ENCODE data around the gene ANGEL2. TPM values are rescaled to one million over a fixed set of nuclear protein-coding genes. Genes with fewer than 3 reads are reported as not detected.

Gene ANGEL2
- total RNA-seq, 2 experiments from 2014 or later, result 39.6 to 41.5 TPM

DNA sequence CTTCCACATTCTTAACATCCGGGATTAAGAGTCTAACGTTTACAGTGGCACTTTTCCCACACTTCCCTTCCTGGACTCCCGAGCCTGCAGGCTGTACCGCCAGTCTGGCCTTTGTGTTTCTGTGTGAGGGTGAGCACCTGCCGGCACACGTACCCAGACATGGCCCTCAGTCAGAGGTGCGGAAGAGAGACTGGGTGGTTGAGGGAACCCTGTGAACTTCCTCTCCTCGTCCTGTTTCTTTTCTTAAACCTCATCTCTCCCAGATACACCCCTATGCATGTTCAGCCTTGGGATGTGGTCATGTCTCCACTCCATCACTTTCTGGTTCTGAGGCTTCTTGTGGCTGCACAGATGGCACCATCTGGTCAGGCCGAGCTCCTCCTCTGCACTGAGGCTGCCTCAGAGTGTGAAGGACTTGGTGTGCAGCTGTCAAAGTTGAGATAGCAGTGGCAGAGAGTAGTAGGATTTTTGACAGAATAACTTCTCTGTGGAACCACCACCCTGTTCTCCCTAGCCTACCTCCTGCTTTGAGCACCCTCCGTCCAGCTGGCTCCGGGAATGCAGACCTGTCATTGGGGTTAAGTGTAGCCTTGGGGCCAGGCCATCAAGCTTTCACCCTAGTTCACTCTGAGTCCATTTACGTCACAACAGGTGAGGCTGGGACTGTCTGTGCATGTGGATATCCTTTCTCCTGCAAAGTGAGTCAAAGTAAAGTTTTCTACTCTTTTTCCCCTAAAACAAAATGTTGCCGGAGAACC lies 33.9 kb downstream of the ANGEL2 start:
- Mint-ChIP-seq H3K27ac (no peak overlapping the region), H3K4me3 (no peak overlapping the region), H3K4me1 (ENCODE audit: low read depth) (peaks cover 12% of the 10 kb centered on the region), H3K27me3 (ENCODE audit: low read depth) (no peaks in the 10 kb centered on the region), H3K36me3 (ENCODE audit: low read depth) (no peaks in the 10 kb centered on the region), H3K9me3 (ENCODE audit: insufficient read depth) (no peaks in the 10 kb centered on the region)
- ATAC-seq (peak; percentile 58), DNase-seq (no peak)
- ChIA-PET POLR2A (no interaction called here), CTCF (interaction anchor here (1.2 to 2.6 kb wide), 2 partner anchors 13 to 14 kb away, joined by 4 to 7 read pairs; no protein-coding TSS in a partner anchor)

DNA sequence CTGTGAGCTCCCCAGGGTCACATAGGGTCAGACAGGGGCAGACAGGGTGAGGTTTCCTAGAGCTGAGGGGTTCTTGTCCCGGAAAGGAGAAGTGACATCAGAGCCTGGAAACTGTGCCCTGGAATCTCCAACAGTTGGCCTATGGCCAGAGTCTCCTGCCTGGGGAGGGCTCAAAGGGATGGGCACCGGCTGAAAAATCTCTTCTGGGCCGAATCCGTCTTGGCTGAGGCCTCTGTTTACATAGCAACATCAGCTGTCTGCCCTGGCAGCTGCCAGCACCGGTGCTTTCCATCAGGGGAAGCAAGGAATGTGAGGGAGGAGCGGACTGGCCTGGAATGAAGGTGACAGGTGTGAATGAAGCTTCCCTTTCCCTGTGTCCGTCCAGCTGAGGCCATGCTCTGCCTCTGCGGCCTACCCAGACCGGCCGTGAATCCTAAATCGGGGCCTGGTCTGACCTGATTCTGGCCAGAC lies 34.6 kb downstream of the ANGEL2 start:
- ChIA-PET POLR2A (no interaction called here), CTCF (interaction anchor here (2.6 kb wide), 1 partner anchor 14 kb away, joined by 7 read pairs; no protein-coding TSS in a partner anchor)
- Mint-ChIP-seq H3K27ac (no peak overlapping the region), H3K4me3 (no peak overlapping the region), H3K4me1 (ENCODE audit: low read depth) (peaks cover 12% of the 10 kb centered on the region), H3K27me3 (ENCODE audit: low read depth) (no peaks in the 10 kb centered on the region), H3K36me3 (ENCODE audit: low read depth) (no peaks in the 10 kb centered on the region), H3K9me3 (ENCODE audit: insufficient read depth) (no peaks in the 10 kb centered on the region)
- DNase-seq (no peak), ATAC-seq (no peak)

DNA sequence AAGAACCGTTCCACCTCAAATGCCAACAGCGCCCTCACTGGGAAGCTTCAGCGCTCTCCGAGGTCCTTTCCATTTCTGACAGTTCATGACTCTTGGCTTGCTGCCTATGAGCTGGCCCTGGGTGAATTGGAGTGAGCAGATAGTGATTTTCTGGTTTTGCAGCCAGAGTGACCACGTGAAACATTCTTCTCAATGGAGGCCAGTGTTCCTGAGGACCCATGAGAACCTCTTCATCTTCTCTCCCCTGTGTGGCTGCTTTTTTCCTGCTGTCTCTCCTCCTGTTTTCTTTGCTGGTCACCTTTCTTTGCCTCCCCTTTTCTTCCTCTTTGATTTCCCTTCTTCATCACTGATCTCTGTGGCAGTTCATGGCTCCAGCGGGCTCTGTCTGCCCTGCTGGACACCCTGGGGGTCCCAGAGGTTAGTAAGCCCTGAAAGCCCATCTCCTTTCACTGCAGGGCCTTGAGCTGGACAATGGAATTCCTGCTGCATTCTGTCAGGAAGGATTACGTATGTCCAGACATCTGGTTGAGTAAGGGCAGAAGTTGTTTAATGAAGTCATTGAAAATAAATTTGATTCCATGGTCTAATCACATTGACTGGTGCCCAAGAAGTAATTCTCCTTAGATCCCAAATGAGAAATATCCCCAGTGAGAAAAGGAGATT lies 35.4 kb downstream of the ANGEL2 start:
- no peak for DNase-seq
- ATAC-seq, result no peak
- no peaks in the 10 kb centered on the region for H3K9me3 Mint-ChIP-seq (ENCODE audit: insufficient read depth)
- H3K4me1 Mint-ChIP-seq (ENCODE audit: low read depth), result peaks cover 12% of the 10 kb centered on the region
- H3K4me3 Mint-ChIP-seq, result no peak overlapping the region
- ChIA-PET CTCF (interaction anchor here (0.9 to 2.6 kb wide), 2 partner anchors 15 to 23 kb away, joined by 3 to 7 read pairs; no protein-coding TSS in a partner anchor), POLR2A (no interaction called here)
- no peaks in the 10 kb centered on the region for H3K36me3 Mint-ChIP-seq (ENCODE audit: low read depth)
- no peak overlapping the region for H3K27ac Mint-ChIP-seq
- no peaks in the 10 kb centered on the region for H3K27me3 Mint-ChIP-seq (ENCODE audit: low read depth)

GRCh38 chr1:212979340-212980122 lies 36.1 kb downstream of the ANGEL2 start:
- POLR2A ChIA-PET, result no interaction called here
- CTCF ChIA-PET, result interaction anchor here (0.9 to 2.6 kb wide), 2 partner anchors 15 to 24 kb away, joined by 3 to 7 read pairs; no protein-coding TSS in a partner anchor
- H3K36me3 Mint-ChIP-seq (ENCODE audit: low read depth), result no peaks in the 10 kb centered on the region
- ATAC-seq, result no peak
- no peak for DNase-seq
- H3K27ac Mint-ChIP-seq, result no peak overlapping the region
- peaks cover 12% of the 10 kb centered on the region for H3K4me1 Mint-ChIP-seq (ENCODE audit: low read depth)
- H3K4me3 Mint-ChIP-seq, result no peak overlapping the region
- H3K9me3 Mint-ChIP-seq (ENCODE audit: insufficient read depth), result no peaks in the 10 kb centered on the region
- no peaks in the 10 kb centered on the region for H3K27me3 Mint-ChIP-seq (ENCODE audit: low read depth)

- Mint-ChIP-seq H3K4me1 (ENCODE audit: low read depth) (peaks cover 12% of the 10 kb centered on the region), H3K27me3 (ENCODE audit: low read depth) (no peaks in the 10 kb centered on the region), H3K36me3 (ENCODE audit: low read depth) (no peaks in the 10 kb centered on the region), H3K4me3 (no peak overlapping the region), H3K27ac (no peak overlapping the region), H3K9me3 (ENCODE audit: insufficient read depth) (no peaks in the 10 kb centered on the region)
- DNase-seq (no peak), ATAC-seq (no peak)
- ChIA-PET CTCF (no interaction called here), POLR2A (no interaction called here)
Observed at GRCh38 chr1:212977781-212978645, 37.7 kb downstream of the ANGEL2 start.

- Mint-ChIP-seq H3K4me1 (ENCODE audit: low read depth) (peaks cover 7% of the 10 kb centered on the region), H3K4me3 (no peak overlapping the region), H3K27ac (no peak overlapping the region), H3K9me3 (ENCODE audit: insufficient read depth) (no peaks in the 10 kb centered on the region), H3K27me3 (ENCODE audit: low read depth) (no peaks in the 10 kb centered on the region), H3K36me3 (ENCODE audit: low read depth) (no peaks in the 10 kb centered on the region)
- no peak for DNase-seq
- ATAC-seq, result no peak
- POLR2A ChIA-PET, result no interaction called here
- CTCF ChIA-PET, result no interaction called here
Observed at GRCh38 chr1:212976586-212976985, 39.1 kb downstream of the ANGEL2 start.

- CTCF ChIA-PET, result no interaction called here
- POLR2A ChIA-PET, result no interaction called here
- no peak overlapping the region for H3K4me3 Mint-ChIP-seq
- no peaks in the 10 kb centered on the region for H3K9me3 Mint-ChIP-seq (ENCODE audit: insufficient read depth)
- no peaks in the 10 kb centered on the region for H3K36me3 Mint-ChIP-seq (ENCODE audit: low read depth)
- no peaks in the 10 kb centered on the region for H3K27me3 Mint-ChIP-seq (ENCODE audit: low read depth)
- DNase-seq, result no peak
- H3K4me1 Mint-ChIP-seq (ENCODE audit: low read depth), result peaks cover 2% of the 10 kb centered on the region
- no peak overlapping the region for H3K27ac Mint-ChIP-seq
- ATAC-seq, result no peak
Observed at GRCh38 chr1:212975111-212975918, 40.4 kb downstream of the ANGEL2 start.

- H3K9me3 Mint-ChIP-seq (ENCODE audit: insufficient read depth), result no peaks in the 10 kb centered on the region
- no peak overlapping the region for H3K4me3 Mint-ChIP-seq
- ChIA-PET POLR2A (no interaction called here), CTCF (no interaction called here)
- no peak overlapping the region for H3K27ac Mint-ChIP-seq
- DNase-seq (no peak), ATAC-seq (no peak)
- H3K27me3 Mint-ChIP-seq (ENCODE audit: low read depth), result no peaks in the 10 kb centered on the region
- peaks cover 2% of the 10 kb centered on the region for H3K4me1 Mint-ChIP-seq (ENCODE audit: low read depth)
- no peaks in the 10 kb centered on the region for H3K36me3 Mint-ChIP-seq (ENCODE audit: low read depth)
Observed at GRCh38 chr1:212974711-212975110, 41.0 kb downstream of the ANGEL2 start.

DNA sequence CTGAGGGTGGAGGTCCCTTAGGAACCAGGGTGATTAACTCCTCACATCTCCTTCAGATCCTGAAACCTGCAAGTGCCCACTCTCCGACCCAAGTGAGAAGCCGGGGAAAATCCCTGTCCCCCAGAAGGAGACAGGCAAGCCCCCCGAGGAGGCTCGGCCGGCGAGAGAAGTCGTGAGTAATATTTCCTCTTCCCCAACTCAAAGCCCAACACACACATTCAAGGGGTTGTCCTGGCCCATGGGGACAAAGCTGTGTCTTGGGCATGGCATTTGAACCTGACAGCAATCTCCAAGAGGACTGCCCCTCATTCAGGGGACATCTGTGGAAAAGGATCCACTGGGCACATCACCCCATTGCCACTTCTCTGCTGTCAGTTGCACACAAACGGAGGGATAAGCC lies 41.8 kb downstream of the ANGEL2 start:
- H3K27ac Mint-ChIP-seq, result no peak overlapping the region
- DNase-seq (no peak), ATAC-seq (no peak)
- H3K4me3 Mint-ChIP-seq, result no peak overlapping the region
- H3K9me3 Mint-ChIP-seq (ENCODE audit: insufficient read depth), result no peaks in the 10 kb centered on the region
- H3K4me1 Mint-ChIP-seq (ENCODE audit: low read depth), result peaks cover 2% of the 10 kb centered on the region
- ChIA-PET POLR2A (no interaction called here), CTCF (no interaction called here)
- no peaks in the 10 kb centered on the region for H3K36me3 Mint-ChIP-seq (ENCODE audit: low read depth)
- H3K27me3 Mint-ChIP-seq (ENCODE audit: low read depth), result no peaks in the 10 kb centered on the region

DNA sequence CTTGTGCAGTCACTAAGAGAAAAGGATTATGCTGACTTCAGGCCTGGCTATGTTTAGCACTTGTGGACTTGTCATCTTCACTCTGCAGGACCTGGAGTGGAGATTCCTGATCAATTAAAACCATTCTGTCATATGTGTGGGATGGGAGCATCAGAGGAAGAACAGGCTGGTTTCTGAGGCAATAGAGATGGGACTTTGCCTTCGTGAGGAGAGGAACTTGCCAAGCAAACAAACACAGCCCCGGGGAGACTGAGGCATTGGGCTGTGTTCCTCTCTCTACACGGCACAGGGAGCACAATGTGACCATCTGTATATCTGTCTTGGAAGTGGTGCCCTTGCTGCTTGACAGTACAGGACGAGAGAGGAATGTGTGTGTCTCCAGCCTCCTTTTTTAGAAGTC lies 42.2 kb downstream of the ANGEL2 start:
- POLR2A ChIA-PET, result no interaction called here
- CTCF ChIA-PET, result no interaction called here
- H3K36me3 Mint-ChIP-seq (ENCODE audit: low read depth), result no peaks in the 10 kb centered on the region
- no peak overlapping the region for H3K27ac Mint-ChIP-seq
- H3K4me1 Mint-ChIP-seq (ENCODE audit: low read depth), result no peaks in the 10 kb centered on the region
- H3K4me3 Mint-ChIP-seq, result no peak overlapping the region
- H3K9me3 Mint-ChIP-seq (ENCODE audit: insufficient read depth), result no peaks in the 10 kb centered on the region
- H3K27me3 Mint-ChIP-seq (ENCODE audit: low read depth), result no peaks in the 10 kb centered on the region
- DNase-seq (no peak), ATAC-seq (no peak)

DNA sequence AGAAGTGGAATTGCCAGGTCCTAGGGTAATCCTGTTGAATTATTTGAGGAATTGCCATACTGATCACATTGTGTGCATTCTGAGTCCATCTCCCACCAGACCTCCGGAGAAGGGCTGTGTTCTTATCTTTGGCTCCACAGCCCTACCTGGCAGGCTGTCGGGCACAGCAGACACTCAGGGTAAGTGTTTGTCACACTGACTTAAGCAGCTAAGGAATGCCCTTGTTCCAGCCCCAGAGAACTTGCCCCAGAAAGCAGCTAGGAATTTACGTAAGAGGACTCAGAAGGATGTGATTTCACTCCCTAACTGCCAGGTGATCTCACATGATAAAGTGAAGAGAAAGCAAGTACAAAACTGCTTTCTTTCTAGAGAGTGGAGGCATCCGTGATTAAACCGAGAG lies 44.4 kb downstream of the ANGEL2 start:
- H3K4me1 Mint-ChIP-seq (ENCODE audit: low read depth), result no peaks in the 10 kb centered on the region
- POLR2A ChIA-PET, result no interaction called here
- H3K36me3 Mint-ChIP-seq (ENCODE audit: low read depth), result no peaks in the 10 kb centered on the region
- ATAC-seq (no peak), DNase-seq (no peak)
- peaks cover 10% of the 10 kb centered on the region for H3K27me3 Mint-ChIP-seq (ENCODE audit: low read depth)
- no peaks in the 10 kb centered on the region for H3K9me3 Mint-ChIP-seq (ENCODE audit: insufficient read depth)
- no peak overlapping the region for H3K27ac Mint-ChIP-seq
- no peak overlapping the region for H3K4me3 Mint-ChIP-seq
- CTCF ChIA-PET, result no interaction called here
